Epidermal melanocyte (primary cell): ENCODE data around the gene EYS.

Experiments used
- DNase-seq: peaks from one replicate; pipeline ENCODE4 v3.0.0; 2011; ENCODE audit warnings: low spot score; ENCODE audit not compliant: insufficient read length

The EYS gene

DNA sequence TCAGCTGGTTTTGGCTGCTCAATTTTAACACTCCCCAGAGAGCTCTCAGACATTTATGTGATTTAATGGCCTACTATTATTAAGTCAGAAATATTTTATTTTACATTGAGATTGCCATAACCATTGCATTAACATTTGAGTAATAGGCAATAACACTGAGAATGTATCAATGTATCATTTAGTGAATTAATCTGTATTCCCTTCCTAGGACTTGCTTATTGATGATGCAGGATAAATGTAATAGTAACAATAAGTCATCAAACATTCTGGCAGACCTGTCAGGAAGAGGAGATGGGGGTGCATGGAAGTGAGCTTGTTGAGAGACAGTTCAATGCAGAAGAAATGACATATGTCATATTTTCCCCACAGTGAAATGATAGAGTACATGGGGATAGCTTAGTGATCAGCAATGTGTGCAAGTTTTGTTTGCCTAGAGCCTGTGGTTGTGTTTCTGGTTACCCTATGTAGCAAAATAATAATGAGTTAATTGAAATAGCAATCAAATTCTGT, 458.9 kb downstream of the EYS start:
- DNase-seq, result no peak

- no peak for DNase-seq
Measured at GRCh38 chr6:65231616-65232015, 475.4 kb downstream of the EYS start.

DNA sequence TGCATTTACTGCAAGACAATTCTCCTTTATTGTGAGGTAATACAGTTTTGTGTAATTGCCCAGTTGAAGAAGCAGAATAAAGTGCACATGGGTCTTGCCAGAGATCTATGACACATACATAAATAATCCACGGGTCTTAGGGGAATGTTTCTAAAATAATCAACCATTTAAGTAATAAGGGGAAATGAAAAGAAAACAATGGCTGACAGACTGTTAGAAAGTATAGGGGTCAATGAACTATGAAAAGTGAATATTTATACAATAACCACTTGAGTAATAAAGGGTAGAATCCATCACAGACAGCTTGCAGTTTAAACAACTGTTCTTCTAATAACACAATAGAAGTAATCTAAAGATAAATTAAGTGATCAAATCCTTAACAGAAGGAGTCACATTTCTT, 477.2 kb downstream of the EYS start:
- no peak for DNase-seq

DNA sequence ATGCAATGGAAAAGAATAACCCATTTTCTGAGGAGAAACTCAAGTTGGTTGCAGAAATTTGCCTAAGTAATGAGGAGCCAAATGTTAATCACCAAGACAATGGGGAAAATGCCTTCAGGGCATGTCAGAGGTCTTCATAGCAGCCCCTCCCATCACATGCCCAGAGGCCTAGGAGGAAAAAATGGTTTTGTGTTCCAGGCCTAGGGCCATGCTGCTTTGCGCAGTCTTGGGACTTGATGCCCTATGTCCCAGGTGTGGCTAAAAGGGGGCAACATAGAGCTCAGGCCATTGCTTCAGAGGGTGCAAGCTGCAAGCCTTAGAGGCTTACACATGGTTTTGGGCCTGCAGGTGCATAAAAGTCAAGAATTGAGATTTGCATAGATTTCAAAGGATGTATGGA, 485.9 kb downstream of the EYS start:
- no peak for DNase-seq

- DNase-seq, result no peak
Measured at GRCh38 chr6:65202738-65203137, 504.3 kb downstream of the EYS start.

DNA sequence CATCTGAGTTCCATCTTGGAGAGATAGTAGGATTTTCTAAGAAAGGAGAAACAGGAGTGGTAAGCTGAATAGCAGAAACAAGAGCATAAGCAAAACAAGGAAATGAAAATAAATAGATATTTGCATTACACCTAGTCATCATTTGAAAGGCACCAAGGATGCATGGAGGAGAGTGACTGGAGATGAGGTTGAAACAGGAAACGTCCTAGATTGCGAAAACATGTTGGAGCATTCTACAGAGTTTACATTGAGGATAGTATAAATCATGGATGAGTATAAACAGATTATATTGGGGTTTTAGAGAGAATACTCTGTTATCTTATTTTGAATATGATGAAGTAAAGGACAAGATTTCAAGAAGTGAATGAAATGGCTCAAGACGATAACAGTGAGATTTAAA, 507.3 kb downstream of the EYS start:
- no peak for DNase-seq

GRCh38 chr6:65199121-65199520, 507.9 kb downstream of the EYS start:
- no peak for DNase-seq

DNA sequence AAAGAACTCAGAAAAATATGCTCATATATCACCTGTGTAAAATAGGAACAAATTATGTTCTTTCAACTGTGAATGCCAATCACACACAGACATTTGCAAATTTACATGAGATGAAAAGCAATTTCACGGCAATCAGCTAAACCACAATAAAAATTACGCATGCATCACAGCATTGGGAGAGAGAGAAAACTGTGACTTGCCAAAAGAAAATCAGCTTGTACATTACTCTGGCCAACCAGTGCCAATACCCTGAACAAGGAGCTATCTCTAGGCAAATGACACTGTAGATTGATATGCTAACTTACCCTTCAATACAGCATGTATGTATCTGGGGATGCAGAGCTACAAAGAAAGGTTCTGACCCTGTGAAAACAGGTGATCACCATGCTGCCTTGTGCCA, 515.6 kb downstream of the EYS start:
- DNase-seq, result no peak

DNA sequence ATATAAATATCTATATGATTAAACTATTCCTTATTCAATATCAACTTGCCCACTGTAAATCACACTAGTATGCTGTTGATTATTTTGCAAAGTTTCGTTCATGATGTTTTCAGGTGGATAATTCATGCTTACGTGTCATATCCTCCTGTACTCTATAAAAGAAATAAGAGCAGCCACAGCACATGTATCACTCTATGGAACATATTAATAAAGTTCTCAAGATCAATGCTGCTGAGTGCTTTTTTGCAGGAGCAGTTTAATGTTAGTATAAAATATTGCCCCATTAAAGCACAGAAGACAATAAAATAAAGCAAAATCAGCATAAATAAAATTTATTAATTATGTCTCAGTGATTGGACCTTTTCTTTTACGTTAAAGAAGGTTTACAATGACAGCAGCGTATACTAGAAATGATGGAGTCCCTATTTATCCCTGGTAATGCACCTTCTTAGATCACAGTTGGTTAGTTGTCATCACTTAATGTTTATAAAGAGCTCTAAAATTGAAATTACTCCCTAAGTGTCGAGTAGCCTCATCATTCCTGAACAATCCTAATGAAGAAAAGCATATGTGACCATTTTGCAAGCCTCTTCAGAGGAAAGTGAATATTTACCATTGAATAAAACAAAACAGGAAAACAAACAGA, 517.7 kb downstream of the EYS start:
- no peak for DNase-seq

- no peak for DNase-seq
Measured at GRCh38 chr6:65186826-65187225, 520.2 kb downstream of the EYS start.

DNA sequence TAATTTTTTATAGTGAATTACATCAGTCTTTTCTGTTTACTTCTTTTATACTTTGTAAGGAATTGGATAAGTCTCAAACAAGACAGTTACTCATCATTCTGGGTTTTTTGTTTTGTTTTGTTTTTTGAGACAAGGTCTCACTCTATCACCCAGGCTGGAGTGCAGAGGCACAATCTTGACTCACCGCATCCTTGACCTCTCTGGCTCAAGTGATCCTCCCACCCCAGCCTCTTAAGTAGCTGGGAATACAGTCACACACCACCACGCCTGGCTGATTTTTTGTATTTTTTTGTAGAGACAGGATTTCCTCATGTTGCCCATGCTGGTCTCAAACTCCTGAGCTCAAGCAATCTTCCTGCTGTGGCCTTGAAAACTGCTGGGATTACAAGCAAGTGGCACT, 524.3 kb downstream of the EYS start:
- DNase-seq, result no peak

GRCh38 chr6:65170273-65170672, 536.8 kb downstream of the EYS start:
- no peak for DNase-seq

DNA sequence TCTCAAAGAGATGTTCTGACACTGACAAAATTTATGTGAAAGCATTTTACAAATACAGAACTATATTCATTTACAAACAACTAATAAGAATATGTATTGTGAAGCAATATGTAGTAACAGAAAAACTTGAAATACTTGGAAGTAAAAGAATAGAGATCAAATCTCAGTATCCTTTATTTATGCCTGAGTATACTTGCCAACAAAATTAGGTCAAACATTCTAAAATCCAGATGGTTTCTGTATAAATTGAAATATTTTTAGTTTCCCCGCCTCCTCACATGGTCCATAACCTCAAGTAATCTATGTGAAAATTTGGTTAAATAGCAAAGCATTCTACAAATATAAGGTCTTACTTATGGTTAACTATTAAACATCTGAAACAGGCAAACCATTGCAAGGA, 545.4 kb downstream of the EYS start:
- DNase-seq, result no peak

DNA sequence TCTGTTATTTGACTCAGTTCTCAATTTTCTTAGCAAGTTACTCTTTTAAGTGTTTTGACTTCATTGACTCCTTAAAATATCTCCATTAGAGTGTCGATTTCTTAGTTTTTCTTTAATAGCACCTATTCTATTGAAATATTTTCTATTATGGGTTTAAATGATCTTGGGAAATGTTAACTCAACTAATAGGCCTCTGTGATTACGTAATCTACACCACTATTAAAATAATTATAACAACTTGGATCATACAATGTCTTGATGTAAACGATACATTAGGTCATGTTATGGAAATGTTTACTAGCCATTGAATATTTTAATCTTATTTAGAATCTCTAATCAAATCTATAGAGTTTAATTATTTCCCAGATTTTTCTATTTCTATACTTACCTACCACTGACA, 550.0 kb downstream of the EYS start:
- no peak for DNase-seq

DNA sequence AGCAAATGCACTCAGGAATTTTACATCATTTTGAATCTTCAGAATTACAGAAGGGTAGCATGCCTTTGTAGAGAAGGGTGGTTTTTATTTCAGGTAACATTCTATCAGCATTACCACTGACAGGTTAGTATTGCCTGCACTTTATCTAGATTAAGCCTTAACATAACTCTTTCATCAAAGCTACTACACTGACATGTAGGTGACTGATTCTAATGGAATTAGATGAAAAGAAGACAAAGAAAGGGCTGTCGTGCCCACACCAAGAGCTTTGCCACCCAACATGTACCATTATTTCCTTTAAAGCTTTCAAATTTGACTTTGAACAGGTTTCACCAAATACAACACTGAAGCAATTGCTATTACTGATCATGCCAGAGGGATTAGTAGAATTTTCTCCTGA, 551.9 kb downstream of the EYS start:
- no peak for DNase-seq

- no peak for DNase-seq
Measured at GRCh38 chr6:65149841-65150240, 557.2 kb downstream of the EYS start.

GRCh38 chr6:65148839-65149238, 558.2 kb downstream of the EYS start:
- no peak for DNase-seq

GRCh38 chr6:65135567-65135966, 571.5 kb downstream of the EYS start:
- no peak for DNase-seq

DNA sequence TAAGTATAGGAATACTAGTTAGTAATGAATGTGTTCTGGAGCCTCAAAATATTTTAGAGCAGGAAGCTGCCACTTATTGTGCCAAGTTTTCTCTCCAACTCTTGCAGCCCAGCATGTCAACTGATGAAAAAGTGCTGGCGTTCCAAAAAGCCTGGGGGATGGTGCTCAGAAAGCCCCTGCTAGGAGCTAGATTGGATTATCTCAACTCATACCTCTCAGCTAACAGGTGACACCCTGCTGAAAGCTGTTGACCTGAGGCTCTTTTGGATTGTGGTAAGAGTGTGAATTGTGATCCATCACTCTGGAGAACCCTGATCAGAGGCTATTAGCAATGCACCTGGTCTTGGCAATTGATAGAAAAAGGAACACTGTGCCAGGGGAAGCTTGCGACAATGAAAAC, 580.4 kb downstream of the EYS start:
- DNase-seq, result no peak

DNA sequence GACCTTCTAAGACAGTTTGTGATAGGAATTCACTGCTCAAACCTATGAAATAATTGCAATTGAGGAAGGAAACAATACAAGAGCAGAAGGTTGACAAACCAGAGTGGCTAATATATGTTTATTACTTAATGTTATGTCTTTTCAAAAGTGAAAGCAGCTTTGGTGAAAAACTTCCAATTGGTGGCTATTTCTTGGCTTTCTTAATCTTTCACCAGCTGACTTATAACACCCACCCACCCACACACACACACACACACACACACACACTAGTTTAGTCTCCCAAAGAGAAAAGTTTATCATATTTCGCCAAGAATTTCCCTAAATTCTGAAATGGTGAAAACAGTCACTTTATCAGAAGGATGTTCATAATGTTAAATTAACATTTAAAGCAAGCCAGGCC, 583.5 kb downstream of the EYS start:
- no peak for DNase-seq

- DNase-seq, result no peak
Measured at GRCh38 chr6:65117817-65118409, 589.1 kb downstream of the EYS start.

GRCh38 chr6:65116326-65116725, 590.7 kb downstream of the EYS start:
- DNase-seq, result no peak

GRCh38 chr6:65113581-65113980, 593.4 kb downstream of the EYS start:
- no peak for DNase-seq
